ENCODE data around the gene TINAGL1.

The TINAGL1 gene, protein sequence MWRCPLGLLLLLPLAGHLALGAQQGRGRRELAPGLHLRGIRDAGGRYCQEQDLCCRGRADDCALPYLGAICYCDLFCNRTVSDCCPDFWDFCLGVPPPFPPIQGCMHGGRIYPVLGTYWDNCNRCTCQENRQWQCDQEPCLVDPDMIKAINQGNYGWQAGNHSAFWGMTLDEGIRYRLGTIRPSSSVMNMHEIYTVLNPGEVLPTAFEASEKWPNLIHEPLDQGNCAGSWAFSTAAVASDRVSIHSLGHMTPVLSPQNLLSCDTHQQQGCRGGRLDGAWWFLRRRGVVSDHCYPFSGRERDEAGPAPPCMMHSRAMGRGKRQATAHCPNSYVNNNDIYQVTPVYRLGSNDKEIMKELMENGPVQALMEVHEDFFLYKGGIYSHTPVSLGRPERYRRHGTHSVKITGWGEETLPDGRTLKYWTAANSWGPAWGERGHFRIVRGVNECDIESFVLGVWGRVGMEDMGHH

DNA sequence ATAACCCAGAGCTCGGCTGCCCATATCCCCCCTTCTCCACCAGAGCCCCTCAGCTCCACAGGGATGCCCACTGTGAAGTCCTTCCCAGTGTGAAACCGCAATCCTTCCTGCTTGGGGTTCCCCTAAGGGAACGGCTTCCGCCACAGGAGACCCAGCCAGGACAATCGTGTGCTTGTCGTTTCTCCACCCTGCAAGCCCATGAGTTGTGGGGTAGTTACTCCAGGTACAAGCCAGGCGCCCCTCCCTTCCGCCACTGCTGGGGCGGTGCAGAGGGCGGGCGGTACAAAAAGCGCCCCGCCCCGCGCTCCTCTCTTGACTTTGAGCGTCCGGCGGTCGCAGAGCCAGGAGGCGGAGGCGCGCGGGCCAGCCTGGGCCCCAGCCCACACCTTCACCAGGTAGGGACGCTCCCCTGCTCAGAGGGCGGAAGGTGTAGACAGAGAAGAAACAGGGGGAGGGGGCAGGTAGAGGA lies at the start of gene TINAGL1:
TINAGL1 (plus strand) TSS at position 315 of the 469 bp plus-strand sequence. CDS start 634 bp downstream, outside the sequence.
- no peak within 1 kb of the TSS for H3K27ac ChIP-seq
- TF ChIP-seq ZFX (IDR thresholded peaks at IDR 0.05) = no peak
- TF ChIP-seq, protein P1, sequence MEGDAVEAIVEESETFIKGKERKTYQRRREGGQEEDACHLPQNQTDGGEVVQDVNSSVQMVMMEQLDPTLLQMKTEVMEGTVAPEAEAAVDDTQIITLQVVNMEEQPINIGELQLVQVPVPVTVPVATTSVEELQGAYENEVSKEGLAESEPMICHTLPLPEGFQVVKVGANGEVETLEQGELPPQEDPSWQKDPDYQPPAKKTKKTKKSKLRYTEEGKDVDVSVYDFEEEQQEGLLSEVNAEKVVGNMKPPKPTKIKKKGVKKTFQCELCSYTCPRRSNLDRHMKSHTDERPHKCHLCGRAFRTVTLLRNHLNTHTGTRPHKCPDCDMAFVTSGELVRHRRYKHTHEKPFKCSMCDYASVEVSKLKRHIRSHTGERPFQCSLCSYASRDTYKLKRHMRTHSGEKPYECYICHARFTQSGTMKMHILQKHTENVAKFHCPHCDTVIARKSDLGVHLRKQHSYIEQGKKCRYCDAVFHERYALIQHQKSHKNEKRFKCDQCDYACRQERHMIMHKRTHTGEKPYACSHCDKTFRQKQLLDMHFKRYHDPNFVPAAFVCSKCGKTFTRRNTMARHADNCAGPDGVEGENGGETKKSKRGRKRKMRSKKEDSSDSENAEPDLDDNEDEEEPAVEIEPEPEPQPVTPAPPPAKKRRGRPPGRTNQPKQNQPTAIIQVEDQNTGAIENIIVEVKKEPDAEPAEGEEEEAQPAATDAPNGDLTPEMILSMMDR (conservative IDR thresholded peaks at IDR 0.05) = no peak

DNA sequence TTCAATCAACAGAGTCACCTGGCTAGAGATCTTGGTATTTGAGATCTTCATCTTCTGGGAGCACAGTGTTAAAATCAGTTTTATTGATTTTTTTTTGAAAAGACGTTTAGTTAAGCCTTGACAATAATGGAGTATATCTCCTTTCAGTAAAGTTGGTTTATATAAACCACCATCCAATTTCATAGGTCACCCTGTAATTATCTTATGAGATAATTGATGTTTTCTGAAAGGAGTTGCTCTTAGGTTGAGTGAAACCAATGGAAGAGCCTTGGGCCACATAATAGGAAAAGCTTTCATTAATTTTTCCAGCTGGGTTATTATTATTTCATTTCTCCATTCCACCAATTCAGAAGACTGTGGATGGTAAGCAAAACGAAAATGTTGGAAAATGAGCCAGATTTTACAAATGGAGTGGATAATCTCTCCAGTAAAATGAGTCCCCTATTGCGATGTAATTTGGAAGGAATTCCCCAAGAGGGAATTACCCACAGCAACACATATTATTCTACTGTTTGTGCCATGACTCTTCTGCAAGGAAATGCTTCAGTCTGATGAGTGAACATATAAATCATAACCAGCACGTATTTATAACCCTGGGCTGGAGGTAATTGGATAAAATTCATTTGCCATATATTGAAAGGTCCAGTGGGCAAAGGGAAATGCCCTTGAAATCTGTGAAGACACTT lies 46.2 kb upstream of the TINAGL1 start:
- H3K27ac ChIP-seq = no peak overlapping the region
- no peak for TF ChIP-seq ZFX (IDR thresholded peaks at IDR 0.05)
- TF ChIP-seq, protein P1 (conservative IDR thresholded peaks at IDR 0.05) = no peak

DNA sequence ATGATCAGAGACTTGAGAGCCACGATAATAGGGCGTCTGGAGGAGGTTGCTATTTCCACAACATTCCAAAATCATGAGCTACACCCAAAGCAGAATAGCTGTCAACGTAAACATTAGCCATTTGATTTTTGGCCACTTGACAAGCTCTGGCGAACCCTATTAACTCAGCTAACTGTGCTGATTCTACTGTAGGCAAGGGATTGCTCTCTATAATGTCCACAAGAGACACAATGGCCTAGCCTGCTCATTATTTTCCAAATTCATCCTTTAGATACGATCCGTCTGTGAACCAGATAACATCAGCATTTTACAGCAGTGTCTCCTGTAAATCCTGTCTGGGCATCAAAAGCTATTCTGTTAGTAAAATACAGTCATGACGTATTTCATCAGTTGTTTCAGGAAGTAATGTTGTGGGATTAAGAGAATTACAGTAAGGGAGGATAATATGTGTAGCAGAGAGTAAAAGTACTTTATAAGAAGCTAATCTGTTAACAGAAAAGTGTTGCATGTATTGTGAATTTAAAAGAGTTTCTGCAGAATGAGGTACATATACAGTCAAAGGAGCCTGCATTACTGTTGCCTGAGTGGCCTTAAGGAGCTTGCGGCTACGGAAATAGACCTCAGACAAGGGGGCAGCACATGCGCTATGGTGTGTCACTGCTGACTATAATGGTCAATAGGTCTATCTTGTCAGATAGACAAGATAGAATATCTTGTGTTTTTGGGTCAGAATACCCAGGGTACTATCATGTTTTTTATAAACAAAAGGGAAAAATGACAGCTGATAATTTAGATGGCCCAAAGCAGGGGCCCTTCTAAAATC lies 44.9 kb upstream of the TINAGL1 start:
- TF ChIP-seq, protein P1 (conservative IDR thresholded peaks at IDR 0.05) = no peak
- no peak for TF ChIP-seq ZFX (IDR thresholded peaks at IDR 0.05)
- H3K27ac ChIP-seq = no peak overlapping the region

DNA sequence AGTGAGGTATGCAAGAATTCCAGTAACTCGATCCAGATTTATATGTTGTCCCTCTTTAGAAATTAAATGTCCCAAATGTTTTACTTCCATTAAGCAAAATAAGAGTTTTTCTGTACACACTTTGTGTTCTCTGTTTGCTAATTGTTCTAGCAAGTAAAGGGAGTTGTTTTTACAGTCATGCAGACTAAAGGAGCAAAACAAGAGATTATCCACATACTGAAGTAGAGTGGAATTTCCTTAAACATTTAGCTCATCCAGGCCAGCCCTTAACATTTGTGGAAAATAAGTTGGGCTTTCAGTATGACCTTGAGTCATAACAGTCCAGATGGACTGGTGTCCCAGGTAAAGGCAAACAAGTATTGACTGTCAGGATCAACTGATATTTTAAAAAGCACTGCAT lies 44.1 kb upstream of the TINAGL1 start:
- no peak overlapping the region for H3K27ac ChIP-seq
- TF ChIP-seq, protein P1 (conservative IDR thresholded peaks at IDR 0.05) = no peak
- no peak for TF ChIP-seq ZFX (IDR thresholded peaks at IDR 0.05)

DNA sequence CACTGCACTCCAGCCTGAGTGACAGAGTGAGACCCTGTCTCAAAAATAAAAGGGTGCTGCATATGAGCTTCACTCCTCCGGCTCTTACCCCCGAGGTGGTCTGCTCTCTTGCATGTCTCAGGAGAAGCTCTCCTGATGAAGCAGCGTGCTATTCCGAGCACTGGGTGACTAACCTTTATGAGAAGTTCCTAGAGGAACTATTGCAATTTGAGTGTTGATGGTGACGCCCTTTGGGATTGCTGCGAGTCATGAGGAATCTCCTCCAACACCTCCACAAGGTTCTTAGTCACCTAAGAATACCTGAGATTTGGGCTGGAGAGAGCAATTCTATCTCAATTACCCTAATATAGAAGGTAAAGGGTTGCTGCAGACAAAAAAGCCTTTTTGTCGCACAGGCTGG lies 40.8 kb upstream of the TINAGL1 start:
- TF ChIP-seq, protein P1 (conservative IDR thresholded peaks at IDR 0.05) = no peak
- TF ChIP-seq ZFX (IDR thresholded peaks at IDR 0.05) = no peak
- no peak overlapping the region for H3K27ac ChIP-seq

DNA sequence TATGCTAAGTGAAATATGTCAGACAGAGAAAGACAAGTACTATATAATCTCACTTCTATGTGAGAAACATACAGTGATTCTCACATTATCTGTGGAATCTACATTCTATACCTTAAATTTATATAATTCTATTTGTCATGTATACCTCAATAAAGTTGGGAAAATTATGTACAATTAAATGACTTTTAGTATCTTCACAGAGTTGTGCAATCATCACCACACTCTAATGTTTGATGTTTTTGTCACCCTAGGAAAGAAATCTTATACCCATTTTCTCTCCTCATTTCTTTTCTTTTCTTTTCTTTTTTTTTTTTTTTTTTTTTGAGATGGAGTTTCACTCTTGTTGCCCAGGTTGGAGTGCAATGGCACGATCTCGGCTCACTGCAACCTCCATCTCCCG lies 37.0 kb upstream of the TINAGL1 start:
- TF ChIP-seq ZFX (IDR thresholded peaks at IDR 0.05) = no peak
- no peak overlapping the region for H3K27ac ChIP-seq

DNA sequence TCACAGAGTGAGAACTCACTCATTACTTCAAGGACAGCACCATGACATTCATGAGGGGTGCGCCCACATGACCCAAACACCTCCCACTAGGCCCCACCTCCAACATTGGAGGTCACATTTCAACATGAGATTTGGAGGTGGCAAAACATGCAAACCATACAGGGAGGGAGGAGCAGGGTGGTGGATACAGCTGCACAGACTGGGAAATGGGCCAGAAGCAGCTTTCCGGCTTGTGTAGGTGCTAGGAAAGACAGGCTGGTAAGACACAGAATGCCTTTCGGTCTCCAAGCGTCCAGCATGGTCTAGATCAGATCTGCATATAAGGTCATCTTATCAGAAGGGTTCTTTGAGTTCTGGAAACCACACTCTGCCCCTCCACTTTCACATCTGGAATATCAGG lies 35.1 kb upstream of the TINAGL1 start:
- TF ChIP-seq, protein P1 (conservative IDR thresholded peaks at IDR 0.05) = no peak
- no peak for TF ChIP-seq ZFX (IDR thresholded peaks at IDR 0.05)
- no peak overlapping the region for H3K27ac ChIP-seq

All from C4-2B (cell line).